T-cell (primary cell): ENCODE results near the gene SH3TC2. TPM values are rescaled to one million over a fixed set of nuclear protein-coding genes. Genes with fewer than 3 reads are reported as not detected.

Experiments
- ATAC-seq, 4 experiments: fragments of 200-7000 bp in 3 of 4; fragments of 150-1000 bp in 1 of 4; cut with Tn5 transposase; replicated peaks in 1 of 4; 1 replicate in 3 of 4; 2 replicates in 1 of 4; pipeline ENCODE4 v1.10.0; 2021; ENCODE audit warnings: moderate library complexity in 3 of 4, mild to moderate bottlenecking in 2 of 4, moderate number of reproducible peaks in 1 of 4
- CTCF ChIA-PET, 2 donors: fragments of 300-600 bp; sonication (Branson Sonifier 250); formaldehyde crosslinking; loops; one replicate each; lab custom pipeline; 2022; ENCODE audit warnings: antibody characterized with exemption in 2 of 2; lab: Charles Lee
- POLR2A ChIA-PET, 2 donors: fragments of 300-600 bp; sonication (Branson Sonifier 250); formaldehyde crosslinking; loops; one replicate each; lab custom pipeline; 2022; ENCODE audit warnings: antibody characterized with exemption in 2 of 2; lab: Charles Lee
- DNase-seq, 35 experiments: peaks; one replicate each; pipeline versions ENCODE4 v3.0.0 to v3.0.0-alpha.2; 2013 to 2023
- H3K27ac ChIP-seq: one replicate; pipeline ENCODE4 v1.5.1; 2013; ENCODE audit warnings: low read length
- H3K27me3 ChIP-seq, 2 experiments: replicated peaks in 1 of 2; 1 replicate in 1 of 2; 2 replicates in 1 of 2; pipeline versions ENCODE4 v1.6.1 to v1.7.0; 2013; ENCODE audit warnings: low read length in 1 of 2, mixed read lengths in 1 of 2; ENCODE audit not compliant: control insufficient read depth in 2 of 2, insufficient read depth in 2 of 2; ENCODE audit errors: extremely low read depth in 1 of 2
- H3K36me3 ChIP-seq, 2 donors: 1 replicate in 1 of 2; 2 replicates in 1 of 2; pipeline versions ENCODE4 v1.6.1 to v1.7.0; 2013; ENCODE audit warnings: low read length in 1 of 2; ENCODE audit not compliant: control insufficient read depth in 2 of 2, insufficient read depth in 1 of 2; ENCODE audit errors: extremely low read depth in 1 of 2
- H3K4me1 ChIP-seq, 2 experiments: 1 replicate in 1 of 2; 2 replicates in 1 of 2; pipeline versions ENCODE4 v1.6.1 to v1.7.0; 2013; ENCODE audit warnings: low read length in 2 of 2, mixed read lengths in 1 of 2; ENCODE audit not compliant: insufficient read depth in 2 of 2, control insufficient read depth in 1 of 2; ENCODE audit errors: extremely low read depth in 1 of 2
- H3K4me3 ChIP-seq, 2 donors: 1 replicate in 1 of 2; 2 replicates in 1 of 2; pipeline versions ENCODE4 v1.5.1 to v1.7.0; 2013; ENCODE audit warnings: mild to moderate bottlenecking in 2 of 2, low read length in 1 of 2, moderate library complexity in 1 of 2; ENCODE audit not compliant: control insufficient read depth in 1 of 2; ENCODE audit errors: extremely low read depth in 1 of 2
- H3K9me3 ChIP-seq: 2 replicates; pipeline ENCODE4 v1.7.0; 2013
- H3K27ac Mint-ChIP-seq, 2 donors: one replicate each; pipeline ENCODE4 v1.8.0; 2020 to 2021; ENCODE audit warnings: mild to moderate bottlenecking in 2 of 2, mixed read lengths in 2 of 2
- H3K27me3 Mint-ChIP-seq, 2 donors: one replicate each; pipeline ENCODE4 v1.8.0; 2021 to 2022; ENCODE audit warnings: mixed read lengths in 2 of 2
- H3K36me3 Mint-ChIP-seq: one replicate; pipeline ENCODE4 v1.8.0; 2021; ENCODE audit warnings: mixed read lengths
- H3K4me1 Mint-ChIP-seq, 3 donors: one replicate each; pipeline ENCODE4 v1.8.0; 2020 to 2022; ENCODE audit warnings: mixed read lengths in 3 of 3, mild to moderate bottlenecking in 1 of 3
- H3K4me3 Mint-ChIP-seq, 3 donors: one replicate each; pipeline ENCODE4 v1.8.0; 2020 to 2022; ENCODE audit warnings: mild to moderate bottlenecking in 3 of 3, mixed read lengths in 3 of 3, moderate library complexity in 3 of 3
- H3K9me3 Mint-ChIP-seq, 3 donors: one replicate each; pipeline ENCODE4 v1.8.0; 2020 to 2022; ENCODE audit warnings: mixed read lengths in 3 of 3
- WGBS: methylation state at CpG from one replicate; pipeline ENCODE4 v1.1.5; 2013; ENCODE audit warnings: missing lambda C conversion rate; ENCODE audit not compliant: insufficient coverage; 5-methylcytosine and 5-hydroxymethylcytosine counted together
- total RNA-seq, 35 experiments: library from RNA in 6 of 35; stranded (reverse) in 6 of 35; fragments of 120-200 nt in 1 of 35; gene quantifications; one replicate each; pipeline versions ENCODE4 v1.2.1 to v1.2.4 and lab custom pipeline; 2013 to 2026

Gene SH3TC2
- total RNA-seq, 5 donors from 2014 or later (not counting 1 experiment from before 2014, with no cell fraction given) = not detected

DNA sequence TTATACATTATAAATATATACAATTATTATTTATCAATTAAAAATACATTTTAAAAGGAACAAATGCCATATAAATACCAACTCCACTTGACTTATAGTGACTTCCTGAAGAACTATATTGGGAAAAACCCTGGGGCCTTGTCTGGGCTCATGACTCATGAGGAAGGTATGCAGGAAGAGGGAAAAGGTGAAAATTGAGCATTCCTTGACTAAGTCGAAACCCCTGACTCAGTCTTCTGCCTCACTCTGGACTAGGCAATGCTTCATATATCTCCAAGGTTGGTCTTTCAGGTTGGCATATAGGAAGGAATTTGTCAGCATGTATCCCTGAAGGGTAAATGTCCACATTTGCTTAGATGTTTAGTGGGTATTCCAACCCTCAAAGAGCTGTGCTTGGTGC lies 78.5 kb downstream of the SH3TC2 start:
- H3K27me3 ChIP-seq = no peaks in the 10 kb centered on the region
- no peak for ATAC-seq
- WGBS = 50% methylated on average over 1 of the region's 1 CpG
- H3K4me1 ChIP-seq = no peaks in the 10 kb centered on the region
- Mint-ChIP-seq H3K36me3 (peaks cover 2% of the 10 kb centered on the region), H3K27ac (no peak overlapping the region), H3K4me3 (no peak overlapping the region), H3K9me3 (peaks cover 0 to 6% (median 0%) of the 10 kb centered on the region in 3 donors), H3K27me3 (peaks cover 16 to 17% of the 10 kb centered on the region in 2 donors), H3K4me1 (no peaks in the 10 kb centered on the region)
- H3K27ac ChIP-seq = no peak overlapping the region
- POLR2A ChIA-PET = interaction anchor here in 1 of 2 donors (0.7 kb wide), 1 partner anchor 1849 kb away, joined by 3 read pairs; no protein-coding TSS in a partner anchor
- no peak for DNase-seq
- CTCF ChIA-PET = interaction anchor here (0.6 to 1.1 kb wide), 3 partner anchors 13 to 227 kb away, joined by 3 to 4 read pairs (median 3); no protein-coding TSS in a partner anchor
- no peaks in the 10 kb centered on the region for H3K36me3 ChIP-seq
- H3K4me3 ChIP-seq = no peak overlapping the region
- H3K9me3 ChIP-seq = no peaks in the 10 kb centered on the region

DNA sequence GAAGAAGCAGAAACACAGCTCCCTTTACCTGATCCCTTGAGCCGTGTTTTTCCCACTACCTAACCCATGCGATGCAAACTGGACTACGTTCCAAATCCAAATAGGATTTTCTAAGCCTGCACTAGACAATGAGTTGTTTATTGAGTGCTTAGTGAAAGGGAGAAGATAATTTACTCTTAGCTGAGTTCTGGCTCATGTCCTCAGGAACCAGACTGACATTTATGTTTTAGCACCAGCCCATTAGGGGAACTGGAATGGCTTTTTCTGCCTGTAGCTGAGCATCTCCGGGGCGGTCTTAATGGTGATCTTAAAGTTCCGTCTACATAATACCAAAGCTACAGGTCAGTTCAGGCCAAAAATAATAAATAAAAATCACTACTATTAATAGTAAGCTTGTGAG lies 81.5 kb downstream of the SH3TC2 start:
- Mint-ChIP-seq H3K36me3 (peaks cover 2% of the 10 kb centered on the region), H3K27ac (no peak overlapping the region), H3K4me3 (no peak overlapping the region), H3K4me1 (no peaks in the 10 kb centered on the region), H3K27me3 (peaks cover 7 to 13% of the 10 kb centered on the region in 2 donors), H3K9me3 (peaks cover 0 to 6% (median 0%) of the 10 kb centered on the region in 3 donors)
- ATAC-seq (no peak), DNase-seq (no peak)
- ChIA-PET POLR2A (no interaction called here), CTCF (interaction anchor here in 1 of 2 donors (1.2 kb wide), 1 partner anchor 250 kb away, joined by 4 read pairs; no protein-coding TSS in a partner anchor)
- Histone ChIP-seq H3K36me3 (no peaks in the 10 kb centered on the region), H3K4me3 (no peak overlapping the region), H3K4me1 (no peaks in the 10 kb centered on the region), H3K27ac (no peak overlapping the region), H3K9me3 (no peaks in the 10 kb centered on the region), H3K27me3 (peaks cover 0 to 6% of the 10 kb centered on the region in 2 experiments)
- no CpG with 5 or more reads among the region's 6 CpGs for WGBS

DNA sequence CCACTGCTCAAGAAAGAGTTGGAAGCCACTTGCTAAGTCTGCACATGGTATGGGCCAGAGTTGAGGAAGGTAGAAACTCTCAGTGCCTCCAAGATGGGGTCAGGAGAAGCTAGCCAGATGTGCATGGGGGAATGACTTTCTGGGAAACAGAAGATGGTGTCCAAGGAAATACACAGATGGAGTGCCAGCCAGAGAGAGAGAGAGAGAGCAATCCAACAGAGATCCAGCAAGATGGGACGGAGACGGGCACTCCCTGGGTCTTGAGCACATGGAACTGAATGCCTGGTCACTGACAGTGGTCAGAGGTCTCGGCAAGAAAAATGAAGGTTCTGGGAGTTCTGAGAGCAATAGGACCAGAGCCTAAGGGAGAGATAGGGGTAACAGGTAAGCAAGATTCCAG lies 82.1 kb downstream of the SH3TC2 start:
- H3K4me3 Mint-ChIP-seq = no peak overlapping the region
- Histone ChIP-seq H3K27ac (no peak overlapping the region), H3K4me1 (no peaks in the 10 kb centered on the region), H3K4me3 (no peak overlapping the region), H3K36me3 (no peaks in the 10 kb centered on the region), H3K27me3 (peaks cover 0 to 6% of the 10 kb centered on the region in 2 experiments), H3K9me3 (no peaks in the 10 kb centered on the region)
- ChIA-PET POLR2A (no interaction called here), CTCF (interaction anchor here in 1 of 2 donors (1.2 kb wide), 1 partner anchor 250 kb away, joined by 4 read pairs; no protein-coding TSS in a partner anchor)
- H3K4me1 Mint-ChIP-seq = no peaks in the 10 kb centered on the region
- H3K9me3 Mint-ChIP-seq = peaks cover 0 to 6% (median 0%) of the 10 kb centered on the region in 3 donors
- 100% methylated on average over 3 of the region's 3 CpGs for WGBS
- ATAC-seq = no peak
- DNase-seq = no peak
- H3K27ac Mint-ChIP-seq = no peak overlapping the region
- peaks cover 2% of the 10 kb centered on the region for H3K36me3 Mint-ChIP-seq
- H3K27me3 Mint-ChIP-seq = peaks cover 4 to 13% of the 10 kb centered on the region in 2 donors

DNA sequence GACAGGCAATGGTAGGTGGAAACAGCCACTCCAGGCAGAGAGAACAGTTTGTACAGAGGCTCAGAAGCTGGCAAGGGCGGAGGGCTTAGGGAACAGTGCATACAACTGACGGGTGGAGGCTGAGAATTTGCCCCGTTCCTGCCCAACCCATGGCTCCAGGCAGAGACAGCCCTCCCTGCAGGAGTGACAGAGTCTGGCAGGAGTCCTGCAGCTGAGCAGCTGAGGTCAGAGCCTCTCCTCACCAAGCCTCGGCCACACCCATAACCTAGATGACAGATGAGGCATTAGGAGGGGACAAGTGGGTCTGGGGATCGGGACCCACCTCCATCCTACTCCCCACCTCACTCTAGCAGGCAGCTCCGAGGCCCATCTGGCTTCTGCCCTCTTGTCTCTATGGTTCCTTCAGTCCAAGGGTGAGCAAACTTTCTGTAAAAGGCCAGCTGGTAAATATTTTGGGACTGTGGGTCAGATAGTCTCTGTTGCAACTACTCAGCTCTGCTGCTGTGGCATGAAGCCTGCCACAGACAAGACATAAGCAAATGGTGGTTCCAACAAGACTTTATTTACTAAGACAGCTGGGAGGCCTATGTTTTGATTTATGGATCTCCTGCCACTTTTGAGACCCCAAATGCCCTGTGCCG lies 83.7 kb downstream of the SH3TC2 start:
- ChIA-PET POLR2A (no interaction called here), CTCF (interaction anchor here in 1 of 2 donors (0.6 kb wide), 1 partner anchor 231 kb away, joined by 3 read pairs; no protein-coding TSS in a partner anchor)
- H3K36me3 ChIP-seq = no peaks in the 10 kb centered on the region
- Mint-ChIP-seq H3K9me3 (peaks cover 0 to 4% (median 0%) of the 10 kb centered on the region in 3 donors), H3K27ac (no peak overlapping the region), H3K27me3 (peaks cover 0 to 10% of the 10 kb centered on the region in 2 donors), H3K4me1 (no peaks in the 10 kb centered on the region), H3K4me3 (no peak overlapping the region), H3K36me3 (peaks cover 2% of the 10 kb centered on the region)
- H3K9me3 ChIP-seq = no peaks in the 10 kb centered on the region
- H3K4me1 ChIP-seq = no peaks in the 10 kb centered on the region
- ATAC-seq (no peak), DNase-seq (no peak)
- WGBS = 88% methylated on average over 4 of the region's 7 CpGs
- H3K4me3 ChIP-seq = no peak overlapping the region
- no peak overlapping the region for H3K27ac ChIP-seq
- H3K27me3 ChIP-seq = peaks cover 0 to 6% of the 10 kb centered on the region in 2 experiments

DNA sequence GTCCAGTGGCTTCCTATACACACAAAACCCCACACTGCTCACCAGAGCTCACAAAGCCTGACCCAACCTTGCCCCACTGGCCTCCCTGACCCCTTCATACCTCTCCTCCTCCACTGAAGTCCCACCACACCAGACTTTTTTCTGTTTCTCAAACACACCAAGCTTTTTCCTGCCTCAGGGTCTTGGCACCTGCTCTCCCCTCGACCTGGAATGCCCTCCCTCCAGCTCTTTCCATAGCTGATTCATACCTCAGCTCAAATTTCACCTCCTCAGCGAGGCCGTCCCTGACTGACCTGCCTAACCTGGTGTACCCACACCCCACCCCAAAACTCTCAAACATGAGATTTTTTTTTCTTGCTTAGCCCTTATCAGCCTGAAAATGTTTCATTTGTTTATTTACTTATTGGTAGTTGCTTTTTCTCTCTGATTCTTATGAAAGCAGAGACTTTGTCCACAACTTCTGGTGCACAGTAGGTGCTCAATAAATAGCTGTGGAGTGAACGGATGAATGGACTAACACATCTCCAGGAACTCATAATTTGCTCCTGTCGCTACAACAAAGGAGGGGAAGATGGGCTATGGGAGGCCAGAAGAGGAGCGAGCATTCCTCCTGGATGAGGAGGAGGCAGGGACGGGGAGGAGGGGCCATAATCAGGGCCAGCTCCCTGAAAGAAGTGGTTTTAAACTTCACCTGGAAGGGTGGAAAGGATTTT lies 84.3 kb downstream of the SH3TC2 start:
- no peaks in the 10 kb centered on the region for H3K36me3 ChIP-seq
- Mint-ChIP-seq H3K27me3 (peaks cover 5 to 11% of the 10 kb centered on the region in 2 donors), H3K4me1 (no peaks in the 10 kb centered on the region), H3K36me3 (no peaks in the 10 kb centered on the region), H3K27ac (no peak overlapping the region), H3K9me3 (no peaks in the 10 kb centered on the region), H3K4me3 (no peak overlapping the region)
- no peaks in the 10 kb centered on the region for H3K9me3 ChIP-seq
- H3K27ac ChIP-seq = no peak overlapping the region
- no peaks in the 10 kb centered on the region for H3K4me1 ChIP-seq
- ChIA-PET CTCF (interaction anchor here (0.6 to 1.2 kb wide), 3 partner anchors 10 to 248 kb away, joined by 3 to 4 read pairs (median 3); no protein-coding TSS in a partner anchor), POLR2A (no interaction called here)
- ATAC-seq (no peak), DNase-seq (no peak)
- peaks cover 0 to 6% of the 10 kb centered on the region in 2 experiments for H3K27me3 ChIP-seq
- WGBS = 74% methylated on average over 5 of the region's 7 CpGs
- H3K4me3 ChIP-seq = no peak overlapping the region

DNA sequence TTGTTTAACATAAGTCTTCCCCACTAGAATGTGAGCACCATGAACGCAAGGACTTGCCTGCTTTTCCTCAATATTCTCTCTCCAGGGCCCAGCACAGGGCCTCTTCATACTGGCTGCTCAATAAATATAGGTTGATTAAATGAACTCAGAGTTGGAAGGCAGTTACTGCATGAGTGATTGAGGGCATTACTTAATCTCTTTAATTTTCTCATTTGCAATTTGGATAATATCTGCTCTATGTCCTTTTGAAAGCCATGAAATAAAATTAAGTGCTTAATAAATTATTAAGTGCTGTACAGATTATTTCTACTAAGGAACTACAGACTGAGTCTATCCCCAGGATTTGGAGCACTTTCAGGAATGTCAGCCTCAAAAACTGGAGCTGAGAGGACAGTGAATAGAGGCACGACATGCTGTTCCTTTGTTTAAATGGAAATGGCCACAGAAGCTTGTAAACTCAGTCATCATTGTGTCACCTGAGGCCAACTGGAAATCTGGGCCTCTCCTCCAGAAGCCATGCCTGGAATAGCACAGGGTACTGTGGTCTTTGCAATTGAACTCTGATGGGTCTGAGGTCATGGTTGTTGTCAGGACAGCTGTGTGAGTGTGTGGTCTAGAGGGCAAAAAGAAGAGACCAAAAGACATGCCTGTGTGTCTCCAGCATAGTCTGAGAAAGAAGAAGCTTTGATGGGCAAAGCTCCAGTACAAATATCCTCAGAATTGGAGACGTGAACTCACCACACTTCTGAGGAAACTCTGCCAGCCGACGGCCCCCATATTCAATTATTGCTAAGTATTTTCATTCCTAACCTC lies 86.1 kb downstream of the SH3TC2 start:
- Histone ChIP-seq H3K27me3 (peaks cover 0 to 6% of the 10 kb centered on the region in 2 experiments), H3K27ac (no peak overlapping the region), H3K36me3 (no peaks in the 10 kb centered on the region), H3K4me1 (no peaks in the 10 kb centered on the region), H3K4me3 (no peak overlapping the region), H3K9me3 (no peaks in the 10 kb centered on the region)
- ChIA-PET CTCF (interaction anchor here (0.8 to 1.2 kb wide), 4 partner anchors 9 to 246 kb away, joined by 3 to 4 read pairs (median 4); no protein-coding TSS in a partner anchor), POLR2A (no interaction called here)
- no peak for DNase-seq
- Mint-ChIP-seq H3K9me3 (no peaks in the 10 kb centered on the region), H3K4me3 (no peak overlapping the region), H3K4me1 (no peaks in the 10 kb centered on the region), H3K27me3 (peaks cover 13 to 17% of the 10 kb centered on the region in 2 donors), H3K36me3 (no peaks in the 10 kb centered on the region), H3K27ac (no peak overlapping the region)
- 86% methylated on average over 4 of the region's 5 CpGs for WGBS
- ATAC-seq = no peak
